ENCODE results near the gene NLGN1.

- no peak for TF ChIP-seq CTCF (IDR thresholded peaks at IDR 0.05)
- no peak for TF ChIP-seq POLR2A (IDR thresholded peaks at IDR 0.05)
- TF ChIP-seq POLR2AphosphoS5 (IDR thresholded peaks at IDR 0.05): no peak
- no peak for TF ChIP-seq EP300 (IDR thresholded peaks at IDR 0.05)
These were observed 492.5 kb downstream of the NLGN1 start for GRCh38 chr3:173890091-173890490.

All from suprapubic skin (tissue), 4 donors.